Panc1 (cell line): Measurements from ENCODE around the gene MAD1L1.

Source experiments
- CTCF ChIP-seq: fragments of 450-650 bp; IDR thresholded peaks from 2 replicates; pipeline ENCODE4 v1.5.1; 2017; ENCODE audit warnings: mild to moderate bottlenecking
- TF ChIP-seq, protein P1 (sequence below), 2 experiments: IDR thresholded peaks; 2 replicates each; pipeline ENCODE4 v1.6.1; 2011 to 2012; ENCODE audit warnings: low read depth in 2 of 2, control low read depth in 1 of 2, low read length in 1 of 2, mild to moderate bottlenecking in 1 of 2, moderate library complexity in 1 of 2; ENCODE audit not compliant: insufficient read depth in 1 of 2

DNA sequence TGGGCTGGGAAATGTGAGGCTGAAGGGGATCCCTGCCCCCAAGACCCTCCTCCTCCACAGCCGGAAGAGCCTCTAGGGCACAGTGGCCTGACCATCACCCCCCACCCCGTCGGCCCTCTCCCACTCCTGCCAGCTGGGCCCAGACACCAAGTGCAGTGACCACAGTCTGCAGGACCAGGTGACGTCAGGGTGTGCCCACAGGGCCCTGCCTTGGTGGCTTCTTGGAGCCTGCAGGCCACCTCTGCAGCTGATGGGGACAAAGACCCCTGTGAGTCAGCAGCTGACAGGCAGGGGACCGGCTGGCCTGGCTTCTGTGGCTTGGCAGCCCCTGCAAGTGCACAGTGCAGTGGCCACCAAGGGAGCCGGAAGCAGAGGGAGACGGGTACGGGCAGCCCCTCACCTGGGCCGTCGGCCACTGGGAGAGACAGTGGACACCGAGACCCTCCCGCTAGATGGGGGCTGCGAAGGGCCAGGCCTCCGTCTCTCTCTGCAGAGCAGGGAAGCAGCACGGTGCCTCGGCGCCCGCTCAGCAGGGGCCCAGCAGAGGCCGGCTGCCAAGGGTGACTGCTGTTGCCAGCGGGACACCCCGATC, 288.0 kb downstream of the MAD1L1 start:
- TF ChIP-seq, protein P1, sequence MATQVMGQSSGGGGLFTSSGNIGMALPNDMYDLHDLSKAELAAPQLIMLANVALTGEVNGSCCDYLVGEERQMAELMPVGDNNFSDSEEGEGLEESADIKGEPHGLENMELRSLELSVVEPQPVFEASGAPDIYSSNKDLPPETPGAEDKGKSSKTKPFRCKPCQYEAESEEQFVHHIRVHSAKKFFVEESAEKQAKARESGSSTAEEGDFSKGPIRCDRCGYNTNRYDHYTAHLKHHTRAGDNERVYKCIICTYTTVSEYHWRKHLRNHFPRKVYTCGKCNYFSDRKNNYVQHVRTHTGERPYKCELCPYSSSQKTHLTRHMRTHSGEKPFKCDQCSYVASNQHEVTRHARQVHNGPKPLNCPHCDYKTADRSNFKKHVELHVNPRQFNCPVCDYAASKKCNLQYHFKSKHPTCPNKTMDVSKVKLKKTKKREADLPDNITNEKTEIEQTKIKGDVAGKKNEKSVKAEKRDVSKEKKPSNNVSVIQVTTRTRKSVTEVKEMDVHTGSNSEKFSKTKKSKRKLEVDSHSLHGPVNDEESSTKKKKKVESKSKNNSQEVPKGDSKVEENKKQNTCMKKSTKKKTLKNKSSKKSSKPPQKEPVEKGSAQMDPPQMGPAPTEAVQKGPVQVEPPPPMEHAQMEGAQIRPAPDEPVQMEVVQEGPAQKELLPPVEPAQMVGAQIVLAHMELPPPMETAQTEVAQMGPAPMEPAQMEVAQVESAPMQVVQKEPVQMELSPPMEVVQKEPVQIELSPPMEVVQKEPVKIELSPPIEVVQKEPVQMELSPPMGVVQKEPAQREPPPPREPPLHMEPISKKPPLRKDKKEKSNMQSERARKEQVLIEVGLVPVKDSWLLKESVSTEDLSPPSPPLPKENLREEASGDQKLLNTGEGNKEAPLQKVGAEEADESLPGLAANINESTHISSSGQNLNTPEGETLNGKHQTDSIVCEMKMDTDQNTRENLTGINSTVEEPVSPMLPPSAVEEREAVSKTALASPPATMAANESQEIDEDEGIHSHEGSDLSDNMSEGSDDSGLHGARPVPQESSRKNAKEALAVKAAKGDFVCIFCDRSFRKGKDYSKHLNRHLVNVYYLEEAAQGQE (IDR thresholded peaks at IDR 0.05; ENCODE audit: insufficient read depth in 1 of 2, low read depth in 2 of 2, low read length in 1 of 2) = no peak
- no peak for TF ChIP-seq CTCF
